ENCODE data around the gene BCR. TPM values are rescaled to one million over a fixed set of nuclear protein-coding genes. Genes with fewer than 3 reads are reported as not detected.

Gene BCR
- total and polyA plus RNA-seq, 2 of the 13 experiments (the other 11 are each of a cell fraction or from before 2014, with no cell fraction given): 19.9 to 33.6 TPM

GRCh38 chr22:23181721-23182308 is 1.5 kb downstream of the BCR start (continued):
- TF ChIP-seq IRF9 (CRISPR knock-in tag; IDR thresholded peaks at IDR 0.05; ENCODE audit: borderline replicate concordance) (no peak), ZNF766 (CRISPR knock-in tag; IDR thresholded peaks at IDR 0.05; ENCODE audit: borderline replicate concordance) (no peak), NFKB2 (CRISPR knock-in tag; IDR thresholded peaks at IDR 0.05; ENCODE audit: borderline replicate concordance) (no peak), ZNF225 (CRISPR knock-in tag; IDR thresholded peaks at IDR 0.05) (peak; percentile 6; the same call in 1 of the 2 replicates), ZNF724P (CRISPR knock-in tag; IDR thresholded peaks at IDR 0.05; ENCODE audit: borderline replicate concordance) (0 out of 2 replicates have a peak, but pooled peaks have one; percentile 7), ZC3H13 (CRISPR knock-in tag; IDR thresholded peaks at IDR 0.05) (peak; percentile 85), ZNF207 (IDR thresholded peaks at IDR 0.05; ENCODE audit: borderline replicate concordance) (no peak), NFIB (CRISPR knock-in tag; IDR thresholded peaks at IDR 0.05; ENCODE audit: borderline replicate concordance) (no peak), ZNF367 (CRISPR knock-in tag; IDR thresholded peaks at IDR 0.05; ENCODE audit: borderline replicate concordance) (no peak)

- Histone ChIP-seq H3K27ac (ENCODE audit: extremely low read length, insufficient read depth, low read length) (no peak overlapping the region), H3K4me1 (ENCODE audit: insufficient read depth, low read length) (peaks cover 77% of the 10 kb centered on the region), H3K79me2 (ENCODE audit: insufficient read depth, low read length) (peaks cover 60% of the 10 kb centered on the region), H3K9me3 (ENCODE audit: low read length) (no peaks in the 10 kb centered on the region), H3K36me3 (replicated peaks in 1 of 2; ENCODE audit: control insufficient read depth in 1 of 2, insufficient read depth in 2 of 2, low read length in 2 of 2) (peaks cover 0 to 2% of the 10 kb centered on the region in 2 experiments; a peak in 3 of 5 replicates), H3K27me3 (ENCODE audit: control insufficient read depth in 1 of 2, insufficient read depth in 2 of 2, low read length in 2 of 2) (no peaks in the 10 kb centered on the region; a peak in 1 of 5 replicates), H3K4me3 (replicated peaks in 1 of 3; ENCODE audit: insufficient read depth in 1 of 3, low read depth in 2 of 3, low read length in 3 of 3) (peak overlapping the region; percentile 52 to 88 (median 83)), H2AFZ (ENCODE audit: low read length) (no peak overlapping the region), H4K20me1 (ENCODE audit: insufficient read depth, low read length) (peaks cover 44% of the 10 kb centered on the region), H3K4me2 (ENCODE audit: low read depth, low read length) (peak overlapping the region; percentile 95), H3K9ac (ENCODE audit: insufficient read depth, low read depth, low read length) (peak overlapping the region; percentile 83)
- DNase-seq (ENCODE audit: low spot score): no peak
- intact Hi-C loops (cut with micrococcal nuclease; ENCODE audit: unreplicated experiment) (no loop called here), in situ Hi-C loops (cut with HindIII; ENCODE audit: extremely low pct_ligation_motif_present, low pct_unique_long_range_greater_than_20kb) (loop anchor here (5.0 kb wide), 1 partner anchor 35 kb away; no protein-coding TSS in a partner anchor)
- ChIA-PET CTCF (ENCODE audit: low intra/inter-chr PET ratio, low total read pairs) (interaction anchor here (0.6 kb wide), 1 partner anchor 99 kb away, joined by 3 read pairs; no protein-coding TSS in a partner anchor), POLR2A (no interaction called here)
- WGBS (ENCODE audit: low lambda C conversion rate): 12% methylated on average over 9 of the region's 12 CpGs
- BruUV-seq (replicated peaks): TSS peak; percentile 56
- FAIRE-seq: peak; percentile 21
- ATAC-seq: no peak
- peak; percentile 33; the same call in 1 of the 2 replicates for TF ChIP-seq TIGD3 (CRISPR knock-in tag; IDR thresholded peaks at IDR 0.05; ENCODE audit: borderline replicate concordance)
- TF ChIP-seq ZBTB8A (CRISPR knock-in tag; IDR thresholded peaks at IDR 0.05; ENCODE audit: borderline replicate concordance, low read depth): no peak
- TF ChIP-seq KDM2A (CRISPR knock-in tag; IDR thresholded peaks at IDR 0.05; ENCODE audit: borderline replicate concordance, low read depth): 0 out of 2 replicates have a peak, but pooled peaks have one; percentile 11
- no peak for TF ChIP-seq RFX5 (IDR thresholded peaks at IDR 0.05; ENCODE audit: low read depth, low read length)
- no peak for TF ChIP-seq ZNF503 (CRISPR knock-in tag; IDR thresholded peaks at IDR 0.05)
- no peak for TF ChIP-seq GATAD2A (CRISPR knock-in tag; IDR thresholded peaks at IDR 0.05)
- TF ChIP-seq SKI (IDR thresholded peaks at IDR 0.05; ENCODE audit: partially characterized antibody): no peak
- peak; percentile 16; the same call in 1 of the 2 replicates for TF ChIP-seq MIER3 (CRISPR knock-in tag; IDR thresholded peaks at IDR 0.05; ENCODE audit: borderline replicate concordance)
Measured at GRCh38 chr22:23182309-23183060, 2.2 kb downstream of the BCR start.
